ENCODE results near the gene CELSR3.

CELSR3 gene

DNA sequence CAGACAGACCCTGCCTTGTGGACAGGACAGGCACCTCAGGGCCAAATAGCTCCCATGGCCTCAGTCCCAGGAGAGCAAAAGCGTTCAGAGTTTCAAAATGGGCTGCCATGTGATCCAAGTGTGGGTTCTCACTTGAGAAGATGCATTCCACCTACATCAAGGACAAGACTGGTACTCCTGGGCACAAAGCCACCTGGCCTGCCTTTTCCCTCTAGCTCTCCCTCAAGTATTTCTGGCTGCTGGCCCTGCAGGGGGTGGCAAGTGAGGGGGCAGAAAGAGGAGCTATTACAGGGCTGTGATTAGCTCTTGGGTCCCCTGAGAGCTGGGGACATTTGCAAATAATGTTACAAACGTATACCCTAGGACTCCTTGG lies 61.1 kb downstream of the CELSR3 start:
- no peak overlapping the region for H3K4me3 ChIP-seq (ENCODE audit: low read depth in 1 of 2, low read length in 1 of 2)
- TF ChIP-seq, protein P1, sequence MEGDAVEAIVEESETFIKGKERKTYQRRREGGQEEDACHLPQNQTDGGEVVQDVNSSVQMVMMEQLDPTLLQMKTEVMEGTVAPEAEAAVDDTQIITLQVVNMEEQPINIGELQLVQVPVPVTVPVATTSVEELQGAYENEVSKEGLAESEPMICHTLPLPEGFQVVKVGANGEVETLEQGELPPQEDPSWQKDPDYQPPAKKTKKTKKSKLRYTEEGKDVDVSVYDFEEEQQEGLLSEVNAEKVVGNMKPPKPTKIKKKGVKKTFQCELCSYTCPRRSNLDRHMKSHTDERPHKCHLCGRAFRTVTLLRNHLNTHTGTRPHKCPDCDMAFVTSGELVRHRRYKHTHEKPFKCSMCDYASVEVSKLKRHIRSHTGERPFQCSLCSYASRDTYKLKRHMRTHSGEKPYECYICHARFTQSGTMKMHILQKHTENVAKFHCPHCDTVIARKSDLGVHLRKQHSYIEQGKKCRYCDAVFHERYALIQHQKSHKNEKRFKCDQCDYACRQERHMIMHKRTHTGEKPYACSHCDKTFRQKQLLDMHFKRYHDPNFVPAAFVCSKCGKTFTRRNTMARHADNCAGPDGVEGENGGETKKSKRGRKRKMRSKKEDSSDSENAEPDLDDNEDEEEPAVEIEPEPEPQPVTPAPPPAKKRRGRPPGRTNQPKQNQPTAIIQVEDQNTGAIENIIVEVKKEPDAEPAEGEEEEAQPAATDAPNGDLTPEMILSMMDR (IDR thresholded peaks at IDR 0.05), result no peak

DNA sequence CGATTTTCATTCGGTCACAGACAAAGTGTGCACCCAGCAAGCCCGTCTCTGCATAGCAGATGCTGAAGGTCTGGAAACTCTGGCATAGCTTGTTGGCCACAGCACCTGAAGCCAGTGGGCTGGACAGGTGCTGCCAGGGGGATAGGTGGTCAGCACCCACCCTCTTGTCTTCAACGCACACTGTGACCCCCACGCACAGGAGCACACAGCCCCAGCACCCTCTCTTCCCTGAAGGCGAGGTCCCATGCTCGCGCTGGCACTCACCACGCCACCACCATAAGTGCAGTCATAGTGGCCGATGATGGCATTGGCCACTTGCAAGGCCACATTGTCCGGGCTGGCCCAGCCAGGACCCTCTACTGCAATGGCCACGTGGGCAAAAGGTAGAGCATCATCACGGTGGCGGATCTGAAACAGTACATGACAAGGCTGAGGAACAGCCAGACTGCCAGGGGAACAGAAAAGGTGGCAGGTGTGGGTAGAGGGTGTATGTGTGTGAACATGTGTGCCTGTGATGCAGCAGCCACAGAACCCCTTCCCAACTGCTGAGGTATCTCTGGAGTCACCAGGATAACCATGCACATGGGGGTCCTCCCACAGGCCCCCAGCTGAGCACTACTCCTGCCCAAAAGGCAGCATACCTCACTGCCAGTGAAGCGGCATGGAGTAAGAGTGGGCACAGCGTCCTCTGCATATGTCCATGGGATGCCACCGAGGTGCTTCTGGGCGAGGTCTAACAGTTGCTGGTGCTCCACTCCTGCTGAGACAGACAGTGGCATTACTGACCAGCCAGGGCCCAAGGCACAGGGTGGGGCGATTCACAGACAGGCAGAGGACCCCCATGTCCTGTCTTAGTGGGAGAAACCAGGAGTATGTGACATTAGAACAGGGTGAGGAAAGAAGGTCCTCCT lies 61.7 kb downstream of the CELSR3 start:
- H3K9me3 ChIP-seq, result no peaks in the 10 kb centered on the region
- H3K4me1 ChIP-seq (ENCODE audit: control insufficient read depth in 1 of 2, insufficient read depth in 1 of 2, low read depth in 1 of 2, low read length in 1 of 2), result no peaks in the 10 kb centered on the region
- H3K4me3 ChIP-seq (ENCODE audit: low read depth in 1 of 2, low read length in 1 of 2), result no peak overlapping the region
- H3K36me3 ChIP-seq, result peaks cover 95% of the 10 kb centered on the region
- TF ChIP-seq, protein P1 (IDR thresholded peaks at IDR 0.05), result no peak
- H3K27me3 ChIP-seq, result peaks cover 8% of the 10 kb centered on the region
- no peak overlapping the region for H3K27ac ChIP-seq

More for the DNA sequence above, 61.1 kb downstream of the CELSR3 start:
- Histone ChIP-seq H3K4me1 (ENCODE audit: control insufficient read depth in 1 of 2, insufficient read depth in 1 of 2, low read depth in 1 of 2, low read length in 1 of 2) (no peaks in the 10 kb centered on the region), H3K27me3 (peaks cover 2% of the 10 kb centered on the region), H3K9me3 (no peaks in the 10 kb centered on the region), H3K36me3 (peaks cover 98% of the 10 kb centered on the region), H3K27ac (no peak overlapping the region)

DNA sequence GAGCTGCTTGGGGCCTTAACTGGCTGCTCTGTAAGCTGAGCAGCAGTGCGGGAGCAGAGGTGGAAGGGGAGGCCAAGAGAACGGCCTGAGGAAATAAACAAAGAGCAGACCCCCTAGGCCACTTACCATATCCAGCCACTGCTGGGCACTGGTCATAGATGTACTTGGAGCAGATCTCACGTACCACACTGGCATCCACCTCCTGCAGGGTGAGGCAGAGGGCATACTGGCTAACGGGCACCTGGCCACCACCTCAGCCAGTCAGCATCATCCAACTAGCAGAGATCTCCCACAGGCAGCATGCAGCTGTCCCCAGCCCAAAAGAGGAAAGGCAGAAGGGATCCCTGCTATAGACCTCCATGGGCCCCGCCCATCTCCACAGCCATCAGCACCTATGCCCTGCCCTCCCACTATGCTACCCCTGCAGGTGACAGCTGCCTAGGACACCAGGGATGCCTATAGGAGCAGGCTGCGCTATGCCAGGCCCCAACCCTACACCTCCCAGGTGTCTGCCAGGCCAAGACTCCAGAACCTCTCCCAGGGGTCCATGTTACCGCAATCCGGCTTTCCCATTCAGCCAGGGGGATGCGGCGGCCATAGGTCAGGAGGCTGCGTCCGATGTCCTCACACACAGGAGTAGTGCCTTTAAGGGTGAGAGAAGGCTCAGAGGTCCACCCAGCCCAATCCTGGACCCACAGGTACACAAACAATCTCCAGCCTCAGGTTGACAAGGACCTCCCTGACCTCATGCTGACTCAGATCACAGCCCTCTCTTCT lies 63.0 kb downstream of the CELSR3 start:
- Histone ChIP-seq H3K4me3 (ENCODE audit: low read depth in 1 of 2, low read length in 1 of 2) (no peak overlapping the region), H3K27me3 (peaks cover 21% of the 10 kb centered on the region), H3K9me3 (no peaks in the 10 kb centered on the region), H3K27ac (no peak overlapping the region), H3K4me1 (ENCODE audit: control insufficient read depth in 1 of 2, insufficient read depth in 1 of 2, low read depth in 1 of 2, low read length in 1 of 2) (no peaks in the 10 kb centered on the region), H3K36me3 (peaks cover 82% of the 10 kb centered on the region)
- TF ChIP-seq, protein P1 (IDR thresholded peaks at IDR 0.05), result no peak

DNA sequence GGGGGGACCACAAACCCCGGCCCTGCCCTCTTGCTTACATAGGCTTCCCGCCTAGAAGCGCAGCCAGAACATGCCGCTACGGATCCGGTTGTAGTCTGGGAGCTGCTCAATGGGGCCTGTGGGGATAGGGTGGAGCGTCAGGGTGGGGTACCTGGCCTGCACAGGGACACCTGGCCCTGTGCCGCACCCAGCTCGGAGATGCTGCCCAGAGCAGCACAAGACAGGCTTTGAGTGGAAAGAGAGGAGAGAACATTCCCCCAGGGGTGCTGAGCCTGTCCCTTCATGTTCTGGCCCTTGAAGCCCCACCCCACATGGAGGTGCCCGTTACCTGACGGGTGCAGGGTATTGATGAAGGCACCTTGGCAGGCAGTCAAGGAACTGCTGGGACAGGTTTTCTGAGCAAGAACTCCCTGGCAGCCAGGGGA lies 63.6 kb downstream of the CELSR3 start:
- peaks cover 76% of the 10 kb centered on the region for H3K36me3 ChIP-seq
- peaks cover 27% of the 10 kb centered on the region for H3K27me3 ChIP-seq
- TF ChIP-seq, protein P1 (IDR thresholded peaks at IDR 0.05), result no peak
- H3K27ac ChIP-seq, result no peak overlapping the region
- no peaks in the 10 kb centered on the region for H3K4me1 ChIP-seq (ENCODE audit: control insufficient read depth in 1 of 2, insufficient read depth in 1 of 2, low read depth in 1 of 2, low read length in 1 of 2)
- no peaks in the 10 kb centered on the region for H3K9me3 ChIP-seq
- no peak overlapping the region for H3K4me3 ChIP-seq (ENCODE audit: low read depth in 1 of 2, low read length in 1 of 2)

DNA sequence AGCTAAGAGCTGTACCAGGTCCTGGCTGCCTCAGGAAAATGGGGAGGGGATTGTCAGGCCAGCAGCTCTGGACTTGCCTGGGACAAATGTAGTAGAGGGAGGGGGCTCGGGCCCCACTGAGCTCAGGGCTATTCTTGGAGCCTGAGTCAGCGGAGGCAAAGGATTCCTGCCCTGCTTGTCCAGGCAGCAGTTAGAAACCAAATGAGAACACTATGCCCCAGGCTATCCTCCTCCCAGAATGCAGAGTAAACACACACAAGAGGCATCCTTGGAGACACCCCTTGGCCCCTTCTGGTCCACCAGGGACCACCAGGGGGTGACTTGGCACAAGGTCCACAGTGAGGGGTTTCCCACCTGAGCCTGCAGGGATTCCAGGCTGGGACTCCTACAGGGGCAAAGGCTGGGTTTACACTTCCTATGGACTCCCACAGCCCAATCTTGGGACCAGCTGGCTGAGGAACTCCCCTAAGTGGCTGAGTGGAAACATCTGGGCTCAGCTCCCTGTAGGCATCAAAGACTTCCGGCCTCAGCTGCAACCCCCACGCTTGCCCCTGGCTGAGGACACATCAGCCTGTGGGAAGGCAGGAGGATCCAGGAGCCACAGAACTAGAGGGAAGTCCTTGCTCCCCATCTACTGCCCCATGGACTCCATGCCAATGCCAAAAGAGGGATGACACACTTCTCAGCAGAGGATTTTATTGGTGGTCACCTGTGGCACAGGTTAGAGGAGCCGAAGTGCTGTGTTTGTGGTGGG lies 64.2 kb downstream of the CELSR3 start:
- Histone ChIP-seq H3K4me3 (ENCODE audit: low read depth in 1 of 2, low read length in 1 of 2) (no peak overlapping the region), H3K4me1 (ENCODE audit: control insufficient read depth in 1 of 2, insufficient read depth in 1 of 2, low read depth in 1 of 2, low read length in 1 of 2) (no peaks in the 10 kb centered on the region), H3K36me3 (peaks cover 70% of the 10 kb centered on the region), H3K27ac (no peak overlapping the region), H3K27me3 (peaks cover 33% of the 10 kb centered on the region), H3K9me3 (no peaks in the 10 kb centered on the region)
- TF ChIP-seq, protein P1 (IDR thresholded peaks at IDR 0.05), result no peak
